HuH-7.5 (cell line): ENCODE results near the gene ZNF532.

Source experiments
- DNase-seq: peaks from one replicate; pipeline ENCODE4 v3.0.0; 2011; ENCODE audit warnings: low spot score

Gene ZNF532

DNA sequence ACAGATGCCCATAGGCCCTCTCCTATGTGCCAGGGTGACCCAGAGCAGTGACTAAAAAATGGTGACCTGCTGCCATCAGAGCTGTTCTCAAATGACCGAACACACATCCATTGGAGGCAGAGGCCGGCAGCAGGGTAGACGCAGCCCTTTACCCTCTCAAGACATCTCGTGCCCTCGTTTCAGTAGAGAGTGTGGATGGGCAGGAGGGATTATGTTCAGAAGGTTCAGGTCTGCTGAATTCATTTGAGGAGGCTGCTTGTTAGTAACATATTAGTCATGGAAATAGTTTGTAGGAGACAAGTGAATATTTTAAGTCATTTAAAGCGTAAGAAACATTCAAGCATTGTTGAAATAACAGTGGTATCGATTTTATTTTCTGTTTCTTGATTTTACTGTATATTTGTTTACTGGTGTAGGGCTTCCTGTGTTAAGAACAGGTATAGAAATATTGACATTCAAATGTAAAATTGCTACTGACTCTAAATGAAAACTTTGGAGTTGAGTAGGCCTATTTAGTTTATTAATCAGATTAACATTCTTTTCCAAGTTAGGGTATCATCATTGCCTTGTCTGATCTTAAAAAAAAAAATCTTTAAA, 82.6 kb downstream of the ZNF532 start:
- DNase-seq = no peak

DNA sequence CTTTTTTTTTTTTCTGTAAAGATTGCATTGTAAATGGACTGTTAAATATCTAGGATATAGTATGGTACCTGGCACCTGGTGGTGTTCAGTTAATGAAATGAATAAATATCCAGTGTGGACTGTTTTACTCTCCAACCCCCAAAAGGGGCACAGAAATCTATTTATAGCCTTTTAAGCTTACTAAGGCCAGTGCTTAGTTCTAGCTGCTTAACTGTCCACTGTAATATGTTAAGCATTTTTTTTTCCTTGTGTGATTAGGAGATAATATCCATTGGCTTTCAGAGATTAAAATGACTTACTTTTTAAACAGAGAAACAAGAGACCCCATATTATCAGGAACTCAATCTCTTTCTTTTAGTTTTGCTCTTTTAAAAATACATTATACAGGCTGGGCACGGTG, 84.4 kb downstream of the ZNF532 start:
- no peak for DNase-seq

DNA sequence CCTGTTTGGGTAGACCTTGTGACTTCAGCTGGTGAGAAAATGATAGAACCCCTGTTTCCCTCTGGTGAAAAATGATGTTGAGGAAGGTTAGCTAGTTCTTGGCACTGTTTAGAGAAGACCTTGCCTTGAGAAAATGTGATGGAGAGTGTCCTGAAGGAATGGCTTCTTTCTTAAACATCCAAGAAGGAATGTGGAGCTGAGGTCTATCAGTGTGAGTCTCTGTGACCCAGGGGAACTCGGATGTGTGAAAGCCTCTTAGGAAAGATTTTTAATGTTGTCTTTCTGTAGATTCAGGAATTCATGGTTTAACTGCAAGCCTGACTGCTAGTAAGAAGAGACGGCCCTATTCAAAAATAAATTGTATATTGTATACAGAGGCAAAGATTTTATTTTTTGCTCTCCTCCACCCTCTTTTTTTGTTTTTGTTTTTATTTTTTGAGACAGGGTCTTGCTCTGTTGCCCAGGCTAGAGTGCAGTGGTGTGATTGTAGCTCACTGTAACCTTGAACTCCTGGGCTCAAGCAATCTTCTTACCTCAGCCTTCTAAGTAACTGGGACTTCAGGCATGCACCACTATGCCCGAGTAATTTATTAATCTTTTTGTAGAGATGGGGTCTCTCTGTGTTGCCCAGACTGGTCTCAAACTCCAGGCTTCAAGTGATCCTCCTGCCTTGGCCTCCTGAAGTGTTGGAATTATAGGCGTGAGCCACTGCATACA, 87.5 kb downstream of the ZNF532 start:
- no peak for DNase-seq

DNA sequence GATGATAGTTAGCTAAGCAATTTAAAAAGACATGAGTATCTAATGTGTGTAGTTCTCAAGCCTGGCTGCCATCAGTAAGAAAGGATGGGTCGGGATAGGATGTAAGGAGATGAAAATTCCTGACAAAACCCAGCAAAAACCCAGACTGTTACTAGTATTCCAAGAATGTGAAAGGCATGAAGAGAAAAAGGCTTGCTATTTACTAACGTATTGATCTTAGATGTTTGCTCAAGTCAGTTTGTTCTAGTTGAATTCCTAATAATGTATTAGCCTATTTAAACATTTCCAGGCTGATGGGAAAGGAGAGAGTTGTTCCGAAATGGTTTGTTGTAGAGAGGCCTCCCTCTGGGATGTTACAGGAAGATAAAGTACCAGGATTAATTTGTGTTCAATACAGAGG, 88.2 kb downstream of the ZNF532 start:
- peak; percentile 23 for DNase-seq

DNA sequence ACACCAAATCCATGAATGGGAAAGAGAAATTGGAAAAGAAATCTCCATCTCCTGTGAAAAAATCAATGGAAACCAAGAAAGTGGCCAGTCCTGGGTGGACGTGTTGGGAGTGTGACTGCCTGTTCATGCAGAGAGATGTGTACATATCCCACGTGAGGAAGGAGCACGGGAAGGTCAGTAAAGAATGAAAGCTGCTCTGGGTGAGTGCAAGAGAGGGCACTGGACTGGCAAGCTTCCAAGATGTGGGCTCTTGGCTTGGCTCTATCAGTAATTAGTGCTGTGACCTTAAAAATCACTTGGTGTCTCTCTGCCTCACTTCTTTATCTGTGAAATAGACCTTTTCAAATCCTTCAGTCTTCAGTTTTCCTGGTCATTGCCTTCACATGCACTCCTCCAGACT, 89.0 kb downstream of the ZNF532 start:
- no peak for DNase-seq

DNA sequence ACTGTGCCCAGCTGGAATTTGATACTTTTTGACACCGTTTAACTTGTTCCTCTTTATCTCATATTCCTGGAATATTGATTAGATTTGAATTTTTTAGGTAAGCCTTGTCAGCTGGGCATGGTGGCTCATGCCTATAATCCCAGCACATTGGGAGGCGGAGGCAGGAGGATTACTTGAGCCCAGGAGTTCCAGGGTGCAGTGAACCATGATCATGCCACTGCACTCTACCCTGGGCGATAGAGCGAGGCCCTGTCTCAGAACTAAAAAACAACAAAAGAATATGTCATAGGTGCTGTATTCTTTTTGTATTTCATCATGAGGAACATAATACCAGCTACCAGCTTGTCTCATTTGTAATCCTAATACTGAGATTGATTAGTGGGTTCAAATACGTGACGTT, 90.3 kb downstream of the ZNF532 start:
- no peak for DNase-seq

DNA sequence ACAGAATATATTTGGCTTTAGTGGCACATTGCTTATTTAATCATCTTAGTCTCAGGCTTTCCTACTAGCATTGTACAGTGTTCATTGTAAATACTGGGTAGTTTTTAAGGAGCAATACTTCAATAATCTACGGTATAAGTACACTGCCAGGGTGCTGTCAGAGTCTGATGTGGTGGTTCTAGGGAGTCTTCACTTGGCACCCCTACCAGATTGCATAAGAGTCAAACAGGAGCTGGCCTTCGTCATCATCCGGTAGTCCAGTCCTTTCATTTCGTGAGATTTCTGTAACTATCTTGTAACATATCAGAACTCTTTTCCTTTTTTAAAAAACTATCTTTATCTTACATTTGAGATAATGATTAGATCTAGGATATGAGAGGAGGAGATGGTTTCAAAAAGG, 91.1 kb downstream of the ZNF532 start:
- no peak for DNase-seq

DNA sequence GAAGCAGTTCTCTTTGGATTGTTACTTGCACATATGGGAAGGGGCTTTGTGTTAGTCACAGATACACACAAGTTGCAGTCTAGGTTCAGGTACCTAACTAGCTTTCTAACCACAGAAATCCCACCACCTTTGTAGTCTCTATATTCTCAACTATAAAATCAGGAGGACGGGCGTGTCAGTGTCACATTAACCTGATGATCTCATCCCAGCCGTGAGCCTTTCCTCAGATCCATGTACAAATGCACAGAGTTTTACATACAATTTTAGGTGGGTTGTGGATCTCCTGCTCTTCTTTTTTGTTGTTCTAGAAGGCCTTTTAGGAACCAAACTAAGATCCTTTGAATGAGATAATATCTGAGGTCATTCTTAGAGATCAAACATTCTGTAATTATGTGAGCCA, 94.0 kb downstream of the ZNF532 start:
- no peak for DNase-seq

DNA sequence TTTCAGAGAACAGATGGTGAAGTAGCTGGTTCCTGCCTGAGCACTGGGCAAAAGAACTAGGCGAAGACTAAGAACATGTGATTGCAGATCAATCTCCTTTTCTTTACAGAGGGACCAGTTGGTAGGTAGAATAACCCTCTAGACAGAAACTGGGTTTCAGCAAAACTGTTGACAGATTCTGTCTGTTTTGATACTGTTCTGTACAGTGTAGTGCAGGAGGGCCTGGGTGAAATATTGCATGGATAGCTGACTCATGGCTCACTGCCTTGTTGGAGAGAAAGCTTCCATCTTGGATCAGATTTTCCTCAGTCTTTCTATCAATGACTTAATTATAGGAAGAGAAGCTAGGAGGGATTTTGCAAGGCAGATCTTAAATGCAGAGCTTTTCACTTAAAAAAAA, 95.8 kb downstream of the ZNF532 start:
- DNase-seq = no peak

DNA sequence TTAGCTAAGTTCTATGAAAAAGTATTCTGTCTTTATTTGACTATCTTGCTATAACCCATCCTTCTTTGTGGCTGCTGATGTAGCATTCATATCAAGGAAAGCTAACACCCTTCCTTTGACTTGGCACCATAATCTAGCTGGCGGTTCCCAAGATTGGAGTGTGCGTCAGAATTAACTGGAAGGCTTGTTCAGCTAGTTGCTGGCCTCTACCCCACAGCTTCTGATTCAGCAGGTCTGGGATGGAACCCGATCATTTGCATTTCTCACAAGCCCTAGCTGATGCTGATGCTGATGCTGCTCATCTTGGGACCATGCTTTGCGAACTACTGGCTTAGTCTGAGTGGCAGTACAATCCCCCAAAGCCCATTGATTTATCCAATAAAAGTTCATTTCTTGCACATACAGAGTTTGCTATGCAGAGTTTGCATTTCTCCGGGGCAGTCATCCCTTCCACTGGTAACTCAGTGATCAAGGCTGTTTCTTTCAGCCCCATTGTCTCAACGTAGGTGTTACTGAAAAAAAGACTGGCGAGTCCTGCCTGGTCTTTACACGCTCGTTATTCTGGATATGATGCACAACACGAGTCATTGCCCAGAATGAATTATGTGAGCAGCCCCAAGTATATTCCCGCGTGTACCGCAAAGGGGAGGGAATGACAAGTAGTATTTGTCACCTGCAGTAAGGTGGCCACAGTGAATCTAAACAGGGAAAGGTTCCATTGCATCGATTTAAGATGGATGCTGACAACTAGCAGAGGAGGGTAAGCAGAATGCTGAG, 96.5 kb downstream of the ZNF532 start:
- no peak for DNase-seq

DNA sequence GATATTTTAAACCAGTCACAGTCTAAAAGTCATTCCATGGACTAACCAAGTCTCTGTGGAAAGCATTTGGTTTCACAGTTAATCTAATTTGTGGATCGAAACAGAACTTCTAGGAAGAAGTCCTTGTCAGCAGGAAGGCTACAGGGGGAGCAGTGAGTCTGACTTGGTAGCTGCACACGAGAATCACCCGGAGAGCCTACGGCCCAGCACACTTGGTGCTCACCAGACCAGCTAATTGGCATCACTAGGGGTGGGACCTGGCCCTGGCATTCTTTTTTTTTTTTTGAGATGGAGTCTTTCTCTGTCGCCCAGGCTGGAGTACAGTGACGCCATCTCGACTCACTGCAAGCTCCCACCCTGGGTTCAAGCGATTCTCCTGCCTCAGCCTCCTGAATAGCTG, 97.7 kb downstream of the ZNF532 start:
- DNase-seq = no peak

DNA sequence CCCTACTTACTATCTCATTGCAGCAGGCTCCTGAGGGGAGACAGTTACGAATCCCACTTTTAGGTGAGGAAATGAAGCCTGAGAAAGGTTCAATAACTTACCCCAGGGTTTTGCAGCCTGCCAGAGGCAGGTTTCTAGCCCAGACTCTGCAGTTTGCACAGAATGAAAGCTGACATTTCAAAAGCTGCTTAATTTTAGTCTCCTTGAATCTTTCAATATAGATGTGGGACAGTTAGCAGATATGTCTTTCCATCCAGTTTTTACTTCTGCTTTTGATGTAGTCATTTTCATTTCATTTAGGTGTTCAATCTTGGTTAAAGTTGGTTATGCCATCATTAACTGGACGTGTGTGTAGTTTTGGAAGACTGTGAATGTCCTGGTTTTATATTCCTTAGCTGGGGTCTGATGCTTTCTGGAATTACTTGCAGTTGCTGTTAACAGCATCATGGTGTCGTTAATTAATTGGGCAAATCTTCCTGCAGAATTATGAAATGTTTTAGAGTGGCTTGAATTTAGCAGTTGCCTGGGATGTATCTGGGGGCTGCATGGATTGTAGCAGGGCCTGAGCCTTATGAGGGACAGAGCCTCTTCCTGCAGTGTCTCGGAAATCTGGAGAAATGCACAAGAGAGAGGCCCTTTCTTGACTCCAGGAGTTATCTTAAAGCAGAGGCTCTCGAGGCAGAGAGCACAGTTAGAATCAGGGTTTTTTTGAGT, 100.8 kb downstream of the ZNF532 start:
- no peak for DNase-seq

DNA sequence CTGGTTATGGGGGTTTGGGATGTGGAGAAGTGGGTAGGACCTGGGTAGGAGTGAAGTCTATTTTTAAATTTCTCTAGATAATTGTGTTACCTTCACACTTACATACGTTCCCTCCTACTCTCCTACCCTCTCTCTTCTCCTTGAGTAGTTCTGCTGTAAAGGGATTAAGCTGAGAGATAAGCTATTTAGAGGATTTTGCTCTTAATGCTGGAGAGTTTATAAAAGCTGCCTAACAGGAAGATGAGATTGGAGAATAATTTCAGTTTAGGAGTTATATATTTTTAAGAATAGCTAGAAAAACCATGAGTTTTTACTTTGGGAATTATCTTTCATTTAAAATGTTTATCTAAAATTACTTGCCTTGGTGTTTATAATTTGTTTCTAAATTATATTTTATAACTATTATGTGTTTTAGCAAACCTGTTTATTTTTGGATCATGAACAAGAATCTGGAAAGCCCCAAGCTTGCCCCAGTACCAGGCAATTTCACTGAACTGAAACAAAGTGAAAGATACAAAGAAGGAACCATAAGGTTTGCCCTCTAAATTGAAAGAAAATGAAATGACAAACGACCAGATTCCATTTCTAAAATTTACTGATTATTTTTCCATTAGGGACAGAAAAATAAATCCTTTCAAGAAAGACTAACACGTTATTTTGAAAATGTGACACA, 101.5 kb downstream of the ZNF532 start:
- DNase-seq = no peak

DNA sequence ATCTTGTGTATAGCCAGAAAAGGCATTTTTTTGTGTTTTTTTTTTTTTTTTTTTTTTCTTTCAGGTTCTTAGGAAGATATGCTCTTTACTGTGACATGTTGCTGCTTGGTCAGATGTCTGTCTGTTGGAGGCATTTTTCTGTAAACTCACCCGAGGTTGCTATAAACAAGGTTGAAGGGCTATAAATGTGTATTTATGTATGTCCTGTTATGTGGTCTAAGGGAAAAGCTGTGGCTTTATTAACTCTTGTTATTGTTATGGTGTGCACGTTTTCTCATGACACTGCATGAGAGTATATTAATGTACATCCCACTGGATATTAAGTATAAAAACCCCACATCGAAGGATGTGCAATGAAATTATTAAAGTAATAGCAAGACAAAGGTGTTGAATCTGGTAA, 102.0 kb downstream of the ZNF532 start:
- no peak for DNase-seq

DNA sequence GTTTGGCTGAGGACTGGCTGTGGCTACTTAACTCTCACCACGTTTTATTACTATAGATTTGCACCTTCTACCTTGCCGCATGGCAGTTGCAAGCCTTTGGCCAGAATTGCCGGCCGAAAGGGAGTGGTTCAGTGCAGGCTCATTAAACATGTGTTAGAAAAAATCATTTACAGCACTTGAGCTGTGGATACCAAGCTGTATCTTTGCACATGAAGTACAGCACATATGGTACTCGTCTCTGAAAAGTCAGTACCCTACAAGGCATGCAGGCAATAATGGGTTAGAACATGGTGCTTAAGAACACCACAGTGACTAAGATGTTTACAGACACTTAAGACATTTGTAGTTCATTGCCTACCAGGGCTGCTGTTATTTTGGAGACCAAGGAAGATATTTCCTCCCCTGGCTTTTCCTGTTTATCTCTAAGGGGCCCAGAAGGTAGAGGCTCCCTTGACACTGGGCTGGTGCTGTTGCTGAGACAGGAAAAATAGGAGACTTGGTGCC, 103.1 kb downstream of the ZNF532 start:
- no peak for DNase-seq

DNA sequence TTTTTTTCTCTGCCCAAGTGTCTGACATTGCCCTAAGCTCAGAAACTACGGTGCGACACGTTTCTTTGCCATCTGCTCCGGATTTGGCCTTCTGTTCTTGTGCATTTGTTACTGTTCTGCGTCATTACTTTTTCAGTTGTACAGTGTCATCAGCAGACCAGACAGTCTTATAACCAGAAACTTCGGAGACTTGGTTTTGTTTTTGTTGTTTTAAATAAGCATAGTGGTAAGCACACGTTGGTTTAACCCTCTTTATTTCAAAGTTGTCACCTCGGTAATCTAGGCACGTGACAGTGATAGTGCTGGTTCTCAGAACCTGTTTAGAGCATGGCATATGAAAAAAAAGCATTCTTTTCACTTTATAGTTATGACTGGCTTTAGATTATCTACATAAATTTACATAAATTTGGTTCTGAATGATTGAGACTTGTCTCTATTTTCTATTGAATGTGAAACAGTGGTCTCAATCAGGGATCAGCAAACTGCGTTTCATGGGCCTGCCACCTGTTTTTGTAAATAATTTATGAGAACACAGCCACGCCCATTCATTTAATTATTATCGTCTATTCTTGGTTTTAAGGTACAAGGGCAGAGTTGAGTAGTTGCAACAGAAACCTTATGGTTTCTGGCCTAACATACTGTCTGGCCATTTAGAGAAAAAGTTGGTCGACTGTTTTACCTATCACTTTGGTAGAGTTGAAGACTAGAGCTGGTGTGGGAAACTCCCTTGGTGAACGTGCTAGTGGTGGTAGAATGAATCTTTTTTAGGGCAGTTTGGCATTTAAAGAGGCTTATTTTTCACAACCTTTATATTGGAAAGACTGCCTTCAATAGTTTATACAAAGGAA, 106.5 kb downstream of the ZNF532 start:
- no peak for DNase-seq

DNA sequence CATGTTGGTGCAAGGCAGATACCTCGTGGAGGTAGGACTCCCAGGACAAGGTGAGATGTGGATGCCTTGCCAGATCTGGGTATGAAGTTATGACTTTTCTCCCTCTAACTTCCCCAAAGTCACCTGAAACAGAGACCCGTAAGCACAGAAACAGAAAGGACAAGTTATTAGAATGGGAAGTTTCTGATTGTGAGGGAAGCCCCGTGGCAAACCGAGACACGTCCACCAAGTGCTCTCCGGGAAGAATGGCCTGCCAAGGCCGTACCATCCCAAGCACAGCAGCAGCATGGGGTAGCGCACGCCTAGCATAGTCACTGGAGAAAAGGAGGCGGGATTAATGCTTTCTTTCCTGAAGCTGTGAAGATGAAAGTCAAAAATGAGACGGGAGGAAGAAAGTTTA, 110.6 kb downstream of the ZNF532 start:
- no peak for DNase-seq

DNA sequence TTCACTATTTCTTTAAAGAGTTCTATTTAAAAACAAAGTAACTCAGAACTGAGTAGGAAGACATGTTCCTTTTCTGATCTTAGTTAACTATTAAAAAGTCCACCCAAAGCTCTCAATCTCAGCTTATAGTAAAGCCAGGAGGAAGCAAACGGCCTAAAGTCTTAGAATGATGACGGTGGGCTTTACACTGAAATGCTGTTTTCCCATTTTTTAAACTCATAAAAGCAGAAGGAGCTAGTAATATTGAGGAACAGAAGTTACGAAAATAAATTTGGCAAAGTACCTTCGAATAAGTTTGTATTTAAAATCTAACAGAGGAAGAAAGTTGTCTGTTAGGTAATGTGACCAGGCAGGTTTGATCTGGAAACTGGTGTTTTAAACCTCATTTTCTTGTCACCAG, 111.1 kb downstream of the ZNF532 start:
- DNase-seq = no peak

DNA sequence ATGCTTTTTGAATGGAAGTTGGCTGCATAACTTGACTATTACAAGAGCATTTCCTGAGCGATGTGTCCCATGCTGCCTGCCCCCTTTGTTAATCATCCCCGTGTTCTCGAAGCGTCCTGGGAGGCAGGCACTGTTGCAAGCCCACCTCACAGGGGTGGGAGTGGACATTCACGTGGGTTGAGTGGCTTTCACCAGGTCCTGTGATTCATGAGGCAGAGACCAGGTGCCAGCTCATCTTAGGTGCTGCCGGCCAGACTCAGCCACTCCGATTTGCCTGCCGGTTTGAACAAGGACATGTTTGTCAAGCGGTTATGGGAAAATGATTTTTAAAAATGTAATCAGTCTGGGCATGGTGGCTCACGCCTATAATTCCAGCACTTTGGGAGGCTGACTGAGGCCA, 112.5 kb downstream of the ZNF532 start:
- DNase-seq = no peak

DNA sequence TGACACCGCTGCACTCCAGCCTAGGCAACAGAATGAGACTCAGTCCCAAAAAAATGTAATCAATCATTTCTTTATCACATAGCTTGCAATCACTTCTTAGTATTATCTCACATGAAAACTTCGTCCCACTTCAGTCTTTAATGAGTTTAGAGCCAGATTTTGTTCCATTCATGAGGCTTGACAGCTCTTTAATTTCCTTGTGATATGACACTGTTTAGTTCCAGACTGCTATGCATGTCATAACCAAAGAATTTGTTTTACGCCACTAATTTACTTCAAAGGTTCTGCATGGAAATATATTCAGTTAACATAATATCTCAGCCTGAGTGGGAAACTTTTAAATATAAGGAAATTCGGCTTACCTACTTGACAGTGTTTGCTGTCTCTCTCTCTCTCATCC, 113.1 kb downstream of the ZNF532 start:
- DNase-seq = no peak

DNA sequence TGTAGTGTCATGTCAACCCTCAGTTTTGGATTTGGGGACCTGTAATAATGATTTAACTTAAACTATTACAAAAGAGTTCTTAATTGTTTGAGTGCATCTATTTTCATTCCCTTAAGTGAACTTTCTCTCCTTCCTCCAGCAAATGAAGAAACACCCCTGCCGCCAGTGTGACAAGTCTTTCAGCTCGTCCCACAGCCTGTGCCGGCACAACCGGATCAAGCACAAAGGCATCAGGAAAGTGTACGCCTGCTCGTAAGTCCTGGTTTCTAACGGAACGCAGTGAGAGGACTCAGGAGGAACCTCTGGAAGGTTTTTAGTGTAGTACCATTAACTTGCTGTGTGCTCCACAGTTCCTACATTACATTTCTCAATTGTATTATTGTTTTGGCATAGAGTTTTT, 114.2 kb downstream of the ZNF532 start:
- no peak for DNase-seq
